ENCODE data around the gene TMEM178A.

DNA sequence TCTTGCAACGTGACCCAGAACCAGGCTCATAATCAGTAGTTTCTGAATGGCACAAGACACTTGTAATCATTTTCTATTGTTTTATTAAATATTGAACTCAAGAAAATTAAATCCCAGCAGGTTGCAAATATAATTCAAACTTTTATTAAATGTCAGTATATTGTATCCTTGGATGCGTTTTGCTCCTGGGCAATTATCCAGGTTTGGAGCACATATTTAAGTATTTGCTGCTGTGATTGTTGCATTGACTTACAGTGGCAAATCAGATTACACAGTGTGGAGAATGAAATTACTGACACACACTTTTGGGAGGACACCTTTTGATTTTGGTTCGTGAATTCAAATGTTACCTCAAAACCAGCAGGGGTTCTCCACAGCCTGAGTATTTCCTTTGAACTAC lies 27.1 kb upstream of the TMEM178A start:
- TF ChIP-seq, protein P1, sequence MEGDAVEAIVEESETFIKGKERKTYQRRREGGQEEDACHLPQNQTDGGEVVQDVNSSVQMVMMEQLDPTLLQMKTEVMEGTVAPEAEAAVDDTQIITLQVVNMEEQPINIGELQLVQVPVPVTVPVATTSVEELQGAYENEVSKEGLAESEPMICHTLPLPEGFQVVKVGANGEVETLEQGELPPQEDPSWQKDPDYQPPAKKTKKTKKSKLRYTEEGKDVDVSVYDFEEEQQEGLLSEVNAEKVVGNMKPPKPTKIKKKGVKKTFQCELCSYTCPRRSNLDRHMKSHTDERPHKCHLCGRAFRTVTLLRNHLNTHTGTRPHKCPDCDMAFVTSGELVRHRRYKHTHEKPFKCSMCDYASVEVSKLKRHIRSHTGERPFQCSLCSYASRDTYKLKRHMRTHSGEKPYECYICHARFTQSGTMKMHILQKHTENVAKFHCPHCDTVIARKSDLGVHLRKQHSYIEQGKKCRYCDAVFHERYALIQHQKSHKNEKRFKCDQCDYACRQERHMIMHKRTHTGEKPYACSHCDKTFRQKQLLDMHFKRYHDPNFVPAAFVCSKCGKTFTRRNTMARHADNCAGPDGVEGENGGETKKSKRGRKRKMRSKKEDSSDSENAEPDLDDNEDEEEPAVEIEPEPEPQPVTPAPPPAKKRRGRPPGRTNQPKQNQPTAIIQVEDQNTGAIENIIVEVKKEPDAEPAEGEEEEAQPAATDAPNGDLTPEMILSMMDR (IDR thresholded peaks at IDR 0.05): no peak
- no peak for TF ChIP-seq ZFX (IDR thresholded peaks at IDR 0.05; ENCODE audit: borderline replicate concordance)

All from 22Rv1 (cell line).